HG03103 (cell line): ENCODE results near the gene DCAF5.
"Not testable (repeated sequence)": the region's sequence is repeated elsewhere in the genome, so short reads cannot be mapped to it uniquely, and the experiment has no call there.

Source experiments
- ATAC-seq: cut with Tn5 transposase; IDR thresholded peaks from one replicate; pipeline ENCODE4 v1.9.1; 2021; ENCODE audit warnings: low read depth; ENCODE audit not compliant: unreplicated experiment

The DCAF5 gene

DNA sequence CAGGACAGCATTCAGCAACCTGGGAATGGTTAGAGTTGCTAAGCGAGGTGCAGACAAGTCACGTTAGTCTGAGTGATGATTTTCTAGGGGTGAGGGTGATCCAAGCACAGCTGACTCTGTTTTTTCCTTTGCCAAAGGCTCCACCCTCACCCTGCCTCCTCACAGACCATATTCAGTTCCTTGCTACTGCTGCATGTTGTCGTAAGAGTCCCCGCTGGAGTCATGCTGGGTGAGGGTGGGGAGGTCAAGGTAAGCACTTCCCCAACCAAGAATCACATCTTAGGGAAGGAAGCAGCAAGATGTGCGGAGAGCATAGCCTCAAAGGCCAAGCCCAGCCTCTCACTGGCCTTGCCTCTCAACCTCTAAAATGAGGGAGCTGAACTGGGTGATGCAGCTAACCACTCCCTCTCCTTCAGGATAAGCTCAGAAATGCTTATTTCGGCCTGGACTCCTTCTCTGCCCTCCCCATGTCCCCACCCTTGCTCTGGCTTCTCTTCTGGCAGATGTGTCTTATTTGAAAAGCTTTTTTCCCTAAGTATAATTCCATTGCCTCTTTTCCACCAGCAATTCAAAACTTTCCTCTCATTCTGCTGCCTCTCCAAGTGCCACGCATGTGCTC lies 107.0 kb downstream of the DCAF5 start:
- ATAC-seq = no peak

DNA sequence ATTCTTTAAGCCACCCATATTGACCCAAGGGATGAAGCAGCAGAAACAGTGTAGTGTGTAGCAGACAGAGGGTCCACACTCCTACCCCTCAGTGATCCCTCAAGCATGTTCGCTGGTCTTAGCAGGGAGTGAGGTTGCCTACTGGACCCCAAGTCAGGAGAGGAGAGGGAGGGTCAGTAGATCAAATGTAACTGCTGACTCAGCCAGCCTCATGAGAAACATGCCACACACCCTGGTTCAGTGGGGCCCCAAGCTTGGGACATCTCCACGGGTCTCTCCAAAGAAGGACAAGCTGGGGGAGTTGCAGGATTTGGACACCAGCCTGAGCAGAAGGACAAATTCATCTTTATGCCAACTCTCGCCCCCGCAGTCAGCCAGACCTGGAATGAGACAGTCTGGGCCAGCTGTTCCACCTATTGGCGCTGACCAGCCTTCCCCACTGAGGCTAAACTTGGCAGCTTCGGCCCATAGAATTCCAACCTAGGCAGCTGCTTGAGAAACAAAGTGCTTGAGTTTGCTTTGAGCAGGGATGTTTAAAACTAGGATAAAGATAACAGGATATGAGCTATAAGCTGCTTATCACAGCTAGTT lies 107.9 kb downstream of the DCAF5 start:
- no peak for ATAC-seq

DNA sequence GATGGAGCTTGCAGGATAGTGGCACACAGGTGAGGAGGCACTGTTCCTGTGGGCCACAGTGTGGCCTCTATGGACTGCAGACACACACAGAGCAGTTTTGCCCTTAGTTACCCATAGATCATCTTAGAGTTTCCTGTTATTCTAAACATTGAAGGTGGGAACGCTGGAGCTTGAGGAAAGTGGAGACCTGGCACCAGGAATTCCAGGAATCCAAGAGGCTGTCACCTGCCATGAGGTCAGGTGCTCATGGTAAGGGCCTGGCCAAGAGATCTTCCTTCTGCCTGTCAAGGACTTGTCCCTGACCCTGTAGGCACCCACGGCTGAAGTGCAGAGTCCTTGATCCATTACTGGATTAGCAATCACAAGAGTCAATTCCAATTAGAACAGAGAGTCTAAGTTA lies 108.6 kb downstream of the DCAF5 start:
- no peak for ATAC-seq

DNA sequence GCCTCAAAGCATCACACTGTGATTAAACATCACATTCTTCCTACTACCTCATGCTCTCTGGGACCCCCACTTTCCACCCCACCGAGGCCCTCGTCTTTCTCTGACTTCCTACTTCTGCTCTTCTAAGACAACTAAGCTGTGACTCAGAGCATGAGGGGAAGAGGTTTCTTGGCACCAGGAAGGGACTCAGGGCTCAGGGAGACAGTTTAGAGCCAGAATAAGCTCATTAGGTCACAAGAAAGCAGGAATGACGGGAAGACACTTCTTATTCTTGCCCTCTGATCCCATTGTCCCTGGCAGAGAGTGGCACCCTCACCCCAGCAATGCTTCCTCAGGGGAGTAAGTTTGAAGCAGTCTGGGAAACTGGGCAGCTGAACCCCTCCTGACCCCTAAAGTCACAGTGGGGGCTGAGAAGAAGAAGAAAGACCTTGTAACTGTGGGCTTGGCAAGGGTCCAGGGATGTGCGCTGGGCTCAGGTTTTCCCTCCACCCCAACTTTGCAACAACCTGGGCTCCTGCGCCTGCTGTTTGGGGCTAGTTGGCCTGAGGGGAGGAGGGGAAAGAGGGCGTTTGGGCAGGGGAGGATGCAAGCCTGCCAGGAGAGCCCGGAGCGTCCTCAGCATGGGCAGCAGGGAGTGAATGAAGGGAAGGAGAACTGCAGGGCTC lies 109.2 kb downstream of the DCAF5 start:
- ATAC-seq = no peak

DNA sequence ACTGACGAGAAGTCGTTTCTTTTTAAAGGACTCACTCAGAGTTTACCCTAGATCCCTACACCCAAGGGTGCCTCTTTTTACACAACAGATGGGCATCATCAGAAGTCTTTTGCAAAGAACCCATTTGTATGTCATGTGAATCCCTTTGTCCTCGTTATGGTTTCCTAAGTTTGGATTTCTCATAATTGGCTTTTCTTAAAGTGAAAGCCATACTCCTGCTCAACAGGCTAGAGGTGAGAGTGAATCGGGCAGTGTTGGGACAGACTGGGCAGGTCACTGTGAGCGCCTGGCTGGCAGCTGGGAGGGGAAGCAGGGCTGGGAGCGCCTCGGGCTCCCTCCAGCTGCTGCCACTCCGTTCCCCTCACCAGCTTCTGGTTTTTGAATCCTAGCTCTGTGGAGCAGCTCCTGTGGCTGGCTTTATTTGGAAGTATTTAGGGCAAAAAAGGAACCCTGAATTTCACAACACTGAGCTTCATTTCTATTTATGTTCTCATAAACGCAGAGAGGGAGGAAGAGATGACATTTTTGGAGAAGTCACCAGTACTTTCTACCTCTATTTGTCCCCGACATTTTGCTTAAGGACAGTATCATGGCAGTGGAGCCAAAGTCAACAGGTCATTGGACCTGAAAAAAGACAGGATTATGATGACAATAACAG lies 110.0 kb downstream of the DCAF5 start:
- ATAC-seq = no peak

DNA sequence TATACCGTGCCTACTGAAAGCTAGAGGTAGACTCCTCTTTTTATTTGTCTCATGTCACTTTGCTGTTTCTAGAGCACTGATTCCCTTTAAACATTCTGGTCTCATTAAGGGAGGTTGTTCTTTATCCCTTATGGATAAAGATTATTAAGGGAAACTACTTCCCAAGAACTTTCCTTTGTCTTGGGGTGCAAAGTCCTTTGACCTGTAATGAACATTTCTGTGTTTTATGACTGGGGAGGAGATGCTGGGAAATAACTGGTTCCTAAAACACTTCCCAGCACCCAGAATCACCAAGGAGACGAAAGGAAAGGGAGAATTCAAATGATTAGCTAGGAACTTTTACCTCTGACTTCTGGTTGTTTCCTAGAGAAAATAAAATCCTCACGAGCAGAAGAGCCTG lies 110.6 kb downstream of the DCAF5 start:
- ATAC-seq = no peak

DNA sequence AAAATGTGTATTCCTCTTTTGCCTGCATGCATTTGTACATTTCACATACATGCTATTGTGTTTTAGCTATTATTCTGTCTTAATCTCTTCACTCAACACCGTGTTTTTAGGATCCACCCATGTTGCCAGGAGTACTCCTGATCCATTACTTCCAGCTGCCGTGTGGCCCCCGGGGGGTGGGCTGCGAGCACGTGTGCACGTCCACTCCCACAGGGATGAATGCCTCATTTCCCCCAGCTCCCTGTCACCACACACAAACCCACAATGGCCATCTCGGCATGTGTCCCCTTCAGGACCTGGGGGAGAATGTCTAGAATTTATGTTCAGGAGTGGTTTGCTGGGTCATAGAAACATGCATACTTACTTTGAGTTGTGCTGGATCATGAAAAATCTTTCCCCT lies 111.1 kb downstream of the DCAF5 start:
- no peak for ATAC-seq

DNA sequence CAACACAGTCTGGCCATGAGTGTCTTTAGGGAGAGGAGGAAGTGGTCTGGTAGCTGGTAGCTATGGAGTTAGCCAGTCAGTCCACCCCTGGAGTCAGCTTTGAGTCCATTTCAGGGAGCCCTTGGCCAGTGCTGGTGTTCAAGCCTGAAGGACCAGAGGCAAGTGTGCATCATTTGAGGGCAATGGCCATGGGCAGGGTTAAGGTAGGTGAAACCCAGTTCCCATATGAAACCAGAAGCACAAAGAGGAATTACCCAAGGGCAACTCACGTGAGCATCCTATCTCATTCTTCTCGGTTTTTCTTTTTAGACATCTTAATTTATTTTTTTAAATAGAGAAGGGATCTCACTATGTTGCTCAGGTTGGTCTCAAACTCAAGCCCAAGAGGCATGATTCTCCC lies 112.6 kb downstream of the DCAF5 start:
- no peak for ATAC-seq

DNA sequence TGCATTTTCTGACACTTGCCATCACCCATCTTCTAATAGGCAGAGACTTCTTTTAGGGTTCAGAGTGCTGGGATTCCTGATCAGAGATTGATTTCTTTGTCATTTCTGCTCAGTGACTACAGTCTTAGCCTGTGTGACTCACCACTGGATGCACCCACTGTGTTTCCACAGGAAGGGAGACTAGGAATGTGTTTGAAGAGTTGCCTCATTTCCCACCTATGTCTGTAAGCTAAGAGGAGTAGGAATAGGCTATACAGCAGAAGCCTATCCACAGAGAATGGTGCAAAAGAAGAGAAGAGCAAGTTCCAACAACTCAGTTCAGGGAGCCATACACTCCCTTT lies 113.7 kb downstream of the DCAF5 start:
- no peak for ATAC-seq

DNA sequence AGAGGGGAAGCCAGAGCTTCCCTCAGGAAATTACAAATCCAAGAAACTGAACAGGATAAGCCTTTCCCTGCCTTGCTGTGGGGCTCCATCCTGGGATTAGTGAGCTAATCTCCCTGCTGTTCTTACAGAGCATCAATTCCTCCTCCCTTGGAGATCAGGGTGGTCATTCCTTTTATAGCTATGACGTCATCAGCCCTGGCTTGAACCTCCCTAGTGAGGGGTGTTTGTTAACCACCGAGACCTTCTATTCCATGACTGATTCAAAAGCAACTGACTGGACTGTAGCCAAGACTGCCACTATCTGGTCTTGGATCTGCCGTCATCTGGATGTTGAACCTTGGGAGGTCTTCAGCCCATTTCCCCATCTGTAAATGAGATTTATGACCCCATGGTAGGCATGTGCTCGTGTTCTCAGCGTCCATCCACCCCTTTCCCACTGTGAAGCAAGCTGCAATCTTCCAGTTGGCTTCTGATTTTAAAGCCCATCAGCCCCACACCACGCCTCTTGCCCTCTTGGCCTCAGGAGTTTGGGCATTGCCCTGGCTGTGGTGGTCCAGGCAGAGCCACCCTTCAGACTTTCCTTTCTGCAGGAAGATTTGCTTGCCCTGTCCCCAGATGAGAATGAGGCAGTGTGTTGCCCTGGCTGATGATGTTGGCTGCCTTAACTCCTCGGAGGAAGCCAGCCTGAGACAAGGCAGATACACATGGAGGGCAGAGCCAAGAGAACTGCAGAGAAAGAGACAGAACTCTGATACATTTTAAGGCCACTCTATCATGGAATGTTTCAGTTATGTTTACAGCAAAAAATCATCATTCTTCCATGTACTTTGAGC lies 114.2 kb downstream of the DCAF5 start:
- ATAC-seq = no peak

DNA sequence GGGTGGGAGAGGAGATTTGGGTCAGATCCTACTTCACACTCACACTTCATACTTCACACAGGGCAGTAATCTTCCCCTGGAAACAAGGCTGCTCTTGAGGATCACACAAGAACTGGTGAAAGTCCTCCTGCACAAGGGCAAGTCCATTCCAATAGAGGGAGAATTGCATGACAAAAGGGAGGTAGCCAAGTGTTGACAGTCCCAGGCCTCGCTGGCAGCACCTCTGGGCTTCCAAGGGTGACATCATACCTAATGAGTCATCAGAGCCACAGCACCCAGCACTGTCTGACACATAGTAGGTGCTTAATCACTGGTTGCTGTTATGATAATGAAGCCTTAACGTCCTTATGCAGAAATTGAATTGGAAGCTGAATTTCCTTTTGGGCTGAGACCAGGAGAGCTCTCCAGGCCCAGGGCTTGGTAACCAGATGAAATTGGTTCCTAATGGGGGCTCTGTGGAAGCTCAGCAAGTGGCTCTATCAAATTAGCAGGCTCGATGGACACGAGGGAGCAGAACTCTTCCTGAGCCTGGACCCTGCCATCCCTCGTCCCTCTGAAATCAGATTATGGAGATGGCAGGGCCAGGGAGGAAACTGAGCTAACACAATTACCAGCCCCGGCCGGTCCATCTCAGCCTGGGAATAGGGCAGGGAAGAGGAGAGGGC lies 115.0 kb downstream of the DCAF5 start:
- ATAC-seq = no peak

DNA sequence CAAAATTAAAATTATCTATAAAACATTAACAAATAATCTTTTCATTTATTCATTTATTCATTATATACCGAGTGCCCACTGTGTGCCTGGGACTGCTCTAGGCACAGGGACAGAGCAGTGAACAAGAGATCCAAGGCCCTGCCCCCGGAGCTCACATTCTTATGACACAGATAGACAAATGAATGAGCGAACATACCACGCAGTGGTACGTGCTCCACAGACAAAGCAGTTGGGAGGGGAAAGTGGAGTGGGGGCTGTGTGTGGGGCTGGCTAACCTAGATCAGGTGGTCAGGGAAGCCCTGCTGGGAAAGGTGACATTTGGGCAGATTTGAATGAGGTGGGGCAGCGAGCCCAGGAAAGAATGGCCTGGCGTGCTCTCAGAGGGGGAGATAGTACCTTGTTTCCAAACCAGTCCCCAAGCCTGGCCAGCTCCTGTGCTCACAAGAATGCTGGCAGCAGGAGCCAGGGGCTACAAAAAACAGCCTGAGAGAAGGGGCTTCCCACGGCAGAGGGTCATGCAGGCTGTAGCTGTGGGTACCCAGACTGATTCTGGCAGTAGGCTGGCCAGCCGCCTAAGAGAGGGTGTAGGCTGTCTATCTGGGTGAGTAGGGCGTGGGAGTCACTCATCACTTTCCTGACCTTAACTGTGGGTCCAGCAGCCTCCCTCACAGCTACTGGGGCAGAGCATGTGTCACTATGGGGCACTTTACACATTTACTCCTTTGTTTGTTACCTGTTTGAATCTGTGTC lies 116.0 kb downstream of the DCAF5 start:
- no peak for ATAC-seq

DNA sequence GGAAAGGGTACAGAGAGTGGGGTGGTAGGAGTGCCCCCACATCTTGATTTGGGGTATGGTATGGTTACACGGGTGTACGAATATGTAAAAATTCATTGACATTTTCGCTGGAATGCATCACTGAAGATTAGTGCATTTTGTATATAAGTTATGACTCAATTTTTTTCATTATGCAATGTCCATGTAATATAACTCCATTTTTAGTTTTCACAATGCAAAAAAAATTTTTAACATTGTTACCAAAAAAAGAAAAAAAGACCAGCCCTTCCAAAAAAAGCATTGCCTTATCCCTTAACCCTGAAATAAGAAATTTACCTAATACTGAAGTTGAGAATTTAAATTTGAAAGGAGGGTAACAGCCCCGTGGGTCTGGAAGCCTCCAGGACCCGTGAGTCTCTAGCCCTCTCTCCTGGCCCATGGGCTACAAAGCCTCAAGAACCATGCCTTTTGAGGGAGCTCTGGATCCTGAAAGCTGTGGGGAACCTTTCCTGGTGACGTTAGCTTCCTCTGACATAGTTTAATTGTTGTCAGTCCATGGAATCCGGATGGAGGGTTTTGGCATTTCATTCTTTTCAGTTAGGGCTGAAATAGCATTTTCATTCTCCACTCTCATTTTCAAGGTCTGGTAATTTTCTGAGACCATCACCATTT lies 118.2 kb downstream of the DCAF5 start:
- no peak for ATAC-seq

DNA sequence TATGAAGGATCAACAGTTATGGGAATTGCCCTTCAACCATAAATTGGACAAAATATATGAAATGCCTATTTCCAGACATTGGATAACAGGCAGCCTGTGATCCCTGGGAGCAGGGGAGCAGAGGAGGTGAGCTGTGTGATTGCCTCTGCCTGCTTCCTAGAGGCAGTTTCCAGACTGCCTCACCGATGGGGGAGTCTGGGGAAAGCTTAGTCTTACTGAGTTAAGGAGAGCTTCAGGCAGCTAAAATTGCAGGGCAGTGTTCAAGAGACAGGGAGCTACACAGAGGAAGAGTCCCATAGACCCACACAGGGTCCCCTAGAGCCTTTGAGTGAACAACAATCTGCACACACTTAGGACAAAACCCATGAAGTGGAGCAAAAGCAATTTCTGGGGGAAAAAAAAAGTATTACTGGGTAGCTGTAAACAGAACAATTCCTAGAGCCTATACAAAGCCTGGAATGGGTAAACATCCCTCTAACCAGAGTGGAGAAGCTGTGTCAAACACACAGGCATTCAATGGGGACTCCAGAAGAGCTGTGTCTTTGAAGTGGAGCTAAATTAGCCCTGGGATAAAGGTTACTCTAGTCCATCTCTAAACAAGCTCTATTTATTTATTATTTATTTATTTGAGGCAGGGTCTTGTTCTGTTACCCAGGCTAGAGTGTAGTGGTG lies 125.5 kb downstream of the DCAF5 start:
- ATAC-seq = no peak

DNA sequence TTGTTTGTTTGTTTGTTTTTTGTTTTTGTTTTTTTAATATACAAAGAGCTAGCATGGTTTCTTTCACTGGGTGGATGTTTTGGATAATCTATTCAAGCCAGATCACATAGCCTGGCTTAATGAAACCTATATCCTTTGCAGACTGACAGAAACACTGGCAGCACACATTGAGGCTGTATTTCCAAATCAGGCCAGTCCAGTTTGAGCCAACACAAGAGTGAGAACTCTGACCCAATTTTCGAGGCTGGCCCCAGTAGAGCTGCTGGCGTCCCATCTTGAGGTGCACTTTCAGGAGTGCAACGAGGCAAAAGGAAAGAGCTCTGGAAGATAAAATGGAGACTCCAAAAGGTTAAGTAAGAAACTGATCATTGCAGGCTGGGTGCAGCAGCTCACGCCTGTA lies 129.9 kb downstream of the DCAF5 start:
- ATAC-seq = no peak

DNA sequence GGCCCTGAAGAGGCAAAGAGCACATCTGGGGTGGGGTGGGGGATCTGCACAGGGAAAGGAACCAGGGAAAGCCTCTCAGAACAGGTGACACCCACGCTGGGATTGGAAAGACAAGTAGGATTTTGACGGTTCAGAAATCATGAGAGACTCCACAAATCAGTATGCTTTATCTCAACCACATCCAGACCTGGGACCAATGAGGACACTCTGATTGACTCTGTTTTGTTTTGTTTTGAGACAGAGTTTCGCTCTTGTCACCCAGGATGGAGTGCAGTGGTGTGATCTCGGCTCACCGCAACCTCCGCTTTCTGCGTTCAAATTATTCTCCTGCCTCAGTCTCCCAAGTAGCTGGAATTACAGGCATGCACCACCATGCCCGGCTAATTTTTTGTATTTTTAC lies 130.8 kb downstream of the DCAF5 start:
- not testable (repeated sequence) for ATAC-seq

DNA sequence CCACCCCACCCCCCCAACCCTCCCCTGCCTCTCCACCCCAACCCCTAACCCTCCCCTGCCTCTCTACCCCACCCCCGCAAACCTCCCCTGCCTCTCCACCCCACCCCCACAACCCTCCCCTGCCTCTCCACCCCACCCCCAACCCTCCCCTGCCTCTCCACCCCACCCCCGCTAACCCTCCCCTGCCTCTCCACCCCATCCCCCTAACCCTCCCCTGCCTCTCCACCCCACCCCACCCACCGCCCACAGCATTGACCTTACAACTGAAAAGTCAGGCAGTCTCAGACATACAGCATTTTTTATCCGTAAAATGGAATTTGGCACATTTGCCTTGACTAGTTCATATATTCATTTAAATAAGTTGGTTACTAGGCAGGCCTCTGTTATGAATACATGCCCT lies 135.2 kb downstream of the DCAF5 start:
- ATAC-seq = no peak

DNA sequence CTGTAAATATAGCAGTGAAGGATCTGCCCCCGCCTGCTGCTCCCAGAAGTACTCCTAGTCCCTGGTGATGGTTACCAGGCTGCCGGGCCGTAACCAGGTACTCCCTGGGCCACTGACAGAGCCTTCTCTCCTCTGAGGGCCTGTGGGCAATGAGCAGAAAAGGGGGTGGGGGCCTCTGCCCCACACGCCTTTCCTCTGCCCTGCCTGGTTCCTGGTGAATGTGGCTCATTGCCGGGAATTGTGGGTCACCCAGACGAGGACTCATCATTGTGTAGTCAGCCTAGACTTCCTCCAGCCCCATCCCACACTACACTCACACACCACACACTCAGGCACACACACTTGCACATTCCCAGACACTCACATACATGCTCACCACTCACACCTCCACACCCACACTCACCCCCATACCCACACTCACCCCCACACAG lies 138.1 kb downstream of the DCAF5 start:
- no peak for ATAC-seq
